HG03159 (cell line): Measurements from ENCODE around the gene TAF9.
"Not testable (repeated sequence)": the region's sequence is repeated elsewhere in the genome, so short reads cannot be mapped to it uniquely, and the experiment has no call there.

Source experiments
- ATAC-seq: cut with Tn5 transposase; IDR thresholded peaks from one replicate; pipeline ENCODE4 v1.9.1; 2021; ENCODE audit warnings: mild to moderate bottlenecking, moderate library complexity; ENCODE audit not compliant: unreplicated experiment

TAF9 gene

DNA sequence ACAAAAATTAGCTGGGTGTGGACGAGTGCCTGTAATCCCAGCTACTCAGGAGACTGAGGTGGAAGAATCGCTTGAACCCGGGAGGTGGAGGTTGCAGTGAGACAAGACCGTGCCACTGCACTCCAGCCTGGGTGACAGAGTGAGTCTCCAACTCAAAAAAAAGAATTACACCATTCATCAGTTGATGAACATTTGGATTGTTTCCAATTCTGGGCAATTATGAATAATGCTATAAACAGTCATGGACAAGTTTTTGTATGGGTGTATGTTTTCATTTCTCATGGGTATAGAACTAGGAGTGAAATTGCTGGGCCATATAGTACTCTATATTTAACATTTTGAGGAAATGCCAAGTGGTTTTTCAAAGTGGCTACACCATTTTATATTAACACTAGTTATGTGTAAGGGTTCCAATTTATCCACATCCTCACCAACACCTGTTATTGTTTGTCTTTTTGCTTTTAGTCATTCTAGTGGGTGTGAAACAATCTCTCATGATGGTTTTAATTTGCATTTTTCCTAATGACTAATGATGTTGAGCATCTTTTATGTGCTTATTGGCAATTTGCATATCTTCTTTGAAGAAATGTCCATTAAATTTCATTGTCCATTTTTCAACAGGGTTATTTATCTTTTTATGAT lies 27.7 kb downstream of the TAF9 start:
- ATAC-seq = no peak

DNA sequence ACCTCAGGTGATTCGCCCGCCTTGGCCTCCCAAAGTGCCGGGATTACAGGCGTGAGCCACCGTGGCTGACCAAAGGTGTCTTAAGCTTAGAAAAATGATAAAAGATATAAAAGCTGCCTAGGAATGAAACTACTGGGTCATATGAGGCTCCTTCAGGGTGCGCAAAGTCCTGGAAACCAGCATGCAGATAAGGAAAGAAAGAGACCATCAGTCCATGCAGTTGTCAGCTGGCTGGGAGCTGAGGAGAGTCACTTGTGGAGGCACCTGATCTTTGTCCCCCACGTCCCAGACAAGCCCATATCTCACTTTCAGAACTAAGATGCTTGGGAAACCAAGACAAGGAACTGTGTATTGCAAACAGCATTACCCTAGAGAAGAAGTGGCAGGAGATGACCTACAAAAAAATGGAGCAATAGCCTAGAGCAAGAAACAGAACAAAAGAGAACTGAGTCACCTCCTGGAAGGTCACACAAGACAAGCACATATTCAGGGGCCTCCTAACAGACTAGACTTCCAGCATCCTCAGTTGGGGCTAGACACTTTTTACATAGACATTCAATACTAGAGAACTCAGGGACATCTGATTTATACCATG lies 33.9 kb downstream of the TAF9 start:
- no peak for ATAC-seq

DNA sequence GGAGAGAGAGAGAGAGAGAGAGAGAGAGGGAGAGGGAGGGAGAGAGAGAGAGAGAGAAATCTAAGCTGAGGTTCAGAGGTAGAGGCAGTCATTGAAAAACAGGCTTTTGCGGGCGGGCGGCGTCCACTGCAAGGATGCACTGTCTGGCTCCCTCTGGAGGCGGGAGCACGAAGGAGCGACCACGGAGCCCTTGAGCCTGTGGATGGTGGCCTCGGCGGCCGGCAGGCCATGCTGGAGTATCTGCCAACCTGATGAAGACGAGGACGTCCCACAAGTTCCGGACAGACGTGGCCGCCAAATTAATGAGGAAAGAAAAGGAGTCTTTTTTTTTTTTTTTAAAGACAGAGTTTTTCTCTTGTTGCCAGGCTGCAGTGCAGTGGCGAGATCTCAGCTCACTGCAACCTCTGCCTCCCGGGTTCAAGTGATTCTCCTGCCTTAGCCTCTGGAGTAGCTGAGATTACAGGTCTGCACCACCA lies 34.5 kb downstream of the TAF9 start:
- no peak for ATAC-seq

DNA sequence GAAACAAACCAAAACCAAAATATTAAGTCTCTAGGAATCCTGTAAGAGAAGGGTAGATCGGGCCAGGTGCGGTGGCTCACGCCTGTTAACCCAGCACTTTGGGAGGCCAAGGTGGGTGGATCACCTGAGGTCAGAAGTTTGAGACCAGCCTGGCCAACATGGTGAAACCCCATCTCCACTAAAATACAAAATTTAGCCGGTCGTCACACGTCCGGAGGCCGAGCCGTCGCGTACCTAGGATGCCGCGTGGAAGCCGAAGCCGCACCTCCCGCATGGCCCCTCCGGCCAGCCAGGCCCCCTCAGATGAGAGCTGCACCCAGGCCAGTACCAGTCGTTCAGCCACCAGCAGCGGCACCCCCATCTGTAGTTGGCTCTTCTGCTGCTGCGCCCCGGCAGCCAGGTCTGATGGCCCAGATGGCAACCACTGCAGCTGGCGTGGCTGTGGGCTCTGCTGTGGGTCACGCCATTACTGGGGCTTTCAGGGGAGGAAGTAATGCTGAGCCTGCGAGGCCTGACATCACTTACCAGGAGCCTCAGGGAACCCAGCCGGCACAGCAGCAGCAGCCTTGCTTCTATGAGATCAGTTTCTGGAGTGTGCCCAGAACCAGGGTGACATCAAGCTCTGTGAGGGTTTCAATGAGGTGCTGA lies 35.5 kb downstream of the TAF9 start:
- not testable (repeated sequence) for ATAC-seq

DNA sequence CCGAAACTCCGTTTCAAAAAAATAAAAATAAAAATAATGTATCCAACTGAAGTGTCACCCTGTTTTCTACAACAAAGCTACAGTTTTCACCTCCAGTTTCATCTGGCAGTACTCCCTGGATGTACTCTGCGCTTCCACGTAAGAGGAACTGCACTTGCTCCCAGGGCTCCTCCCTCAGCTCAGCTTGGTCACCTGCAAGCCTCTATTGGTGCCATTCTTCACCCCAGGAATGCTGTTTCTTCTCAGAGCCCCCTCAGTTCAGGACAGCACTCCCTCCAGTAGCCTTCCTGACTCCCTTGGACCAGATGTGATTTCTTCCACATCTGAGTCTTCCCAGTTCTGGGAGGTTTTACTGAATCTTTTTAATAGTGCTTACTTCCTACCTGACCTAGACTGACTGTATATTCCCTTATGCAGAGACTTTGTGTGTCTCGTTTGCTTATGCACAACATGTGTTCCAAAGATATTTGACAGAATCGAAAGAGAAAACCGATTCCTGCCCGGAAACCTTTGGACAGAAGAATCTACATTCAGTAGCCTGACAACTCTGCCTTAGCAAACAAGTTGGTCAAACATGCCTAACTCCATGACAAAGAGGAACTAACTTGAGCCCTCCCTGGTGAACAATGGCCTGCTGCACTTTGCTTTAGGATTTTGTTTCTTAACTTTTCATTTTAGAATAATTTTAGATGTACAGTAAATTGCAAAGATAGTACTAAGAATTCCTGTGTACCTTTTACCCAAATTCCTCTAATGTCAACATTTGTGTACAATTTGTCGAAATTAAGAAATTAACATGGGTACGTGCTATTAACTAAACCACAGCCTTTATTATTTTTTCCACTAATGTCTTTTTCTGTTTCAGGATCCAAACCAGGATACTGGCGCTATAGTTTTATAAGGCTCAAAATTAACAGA lies 37.5 kb downstream of the TAF9 start:
- ATAC-seq = no peak

DNA sequence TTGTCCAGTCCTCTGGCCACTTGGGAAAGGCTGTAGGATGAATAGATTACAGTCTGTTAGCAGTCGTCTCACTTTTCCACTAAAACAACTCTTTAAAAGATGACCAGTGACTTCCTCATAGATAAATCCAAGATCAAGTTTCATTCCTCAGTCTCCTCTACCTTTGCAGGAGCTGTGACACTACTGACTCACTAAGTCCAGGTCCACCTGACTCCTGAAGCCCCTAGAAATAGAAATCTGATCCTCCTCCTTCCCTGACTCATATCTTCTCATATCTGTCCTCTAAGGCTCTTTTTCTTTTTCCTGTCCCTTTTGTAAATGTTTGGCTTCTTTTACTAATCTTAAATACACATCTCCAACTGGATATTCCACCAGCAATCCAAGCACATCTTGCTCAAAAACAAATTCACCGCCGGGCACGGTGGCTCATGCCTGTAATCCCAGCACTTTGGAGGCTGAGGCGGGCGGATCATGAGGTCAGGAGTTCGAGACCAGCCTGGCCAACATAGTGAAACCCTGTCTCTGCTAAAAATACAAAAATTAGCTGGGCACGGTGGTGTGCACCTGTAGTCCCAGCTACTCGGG lies 39.3 kb downstream of the TAF9 start:
- no peak for ATAC-seq

DNA sequence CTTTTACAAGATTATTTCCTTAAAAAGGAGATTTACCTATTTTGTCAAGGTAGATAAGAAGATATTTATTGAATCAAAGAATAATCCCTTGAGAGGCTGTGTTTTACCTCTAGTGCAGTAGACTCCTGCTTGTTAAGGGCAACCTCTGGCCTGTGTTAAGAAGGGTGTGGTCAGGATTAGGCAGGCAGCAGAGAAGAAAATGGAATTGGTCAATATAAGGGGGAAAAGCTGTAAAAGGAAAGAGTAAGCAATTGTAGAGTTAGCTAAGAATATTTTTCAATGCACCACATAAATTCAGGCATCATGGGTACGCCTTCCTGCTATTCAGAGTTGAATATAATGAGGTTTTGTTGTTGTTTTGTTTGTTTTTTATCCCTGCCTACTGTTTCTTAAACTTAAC lies 43.0 kb downstream of the TAF9 start:
- no peak for ATAC-seq

DNA sequence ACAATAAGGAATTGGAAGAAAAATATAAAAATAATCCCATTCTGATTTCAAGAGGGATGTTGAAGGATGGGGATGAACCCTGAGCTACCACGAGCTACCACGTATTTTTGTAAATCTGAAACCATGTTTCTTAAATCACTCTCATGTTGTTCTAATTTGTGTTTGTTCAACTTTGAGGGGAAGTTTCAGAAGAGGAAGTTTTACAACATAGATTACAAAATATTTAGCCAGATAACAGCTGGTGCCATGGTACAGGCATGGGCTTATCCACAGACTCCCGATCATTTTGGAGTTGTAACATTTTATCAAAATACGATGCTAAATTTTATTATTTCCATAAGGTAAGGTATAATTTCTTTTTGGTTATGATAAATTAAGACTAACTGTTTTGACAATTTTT lies 51.9 kb downstream of the TAF9 start:
- no peak for ATAC-seq

DNA sequence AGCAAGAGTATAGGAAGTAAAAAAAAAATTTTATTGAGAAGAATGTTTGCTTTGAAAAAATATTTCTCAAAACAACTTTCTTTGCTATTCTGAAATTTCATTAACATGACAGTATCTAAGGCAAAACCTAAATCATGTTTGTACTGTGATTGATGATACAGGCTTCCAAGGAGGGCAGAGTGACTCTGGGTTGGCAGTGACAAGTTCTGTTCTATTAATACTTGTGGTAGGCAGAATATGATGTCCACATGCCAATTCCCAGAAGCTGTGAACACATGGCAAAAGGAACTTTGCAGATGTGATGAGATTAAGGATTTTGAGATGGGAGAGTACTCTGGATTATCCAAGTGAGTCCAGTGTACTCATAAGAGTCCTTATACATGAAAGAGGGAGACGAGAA lies 53.3 kb downstream of the TAF9 start:
- ATAC-seq = no peak
